Lower leg skin (tissue), 4 donors: ENCODE measurements around the gene HSPBP1. TPM values are rescaled to one million over a fixed set of nuclear protein-coding genes. Genes with fewer than 3 reads are reported as not detected.

Experiments
- DNase-seq, 2 donors: peaks; one replicate each; pipeline ENCODE4 v3.0.0-alpha.2; 2019; ENCODE audit warnings: low spot score in 2 of 2
- H3K4me3 ChIP-seq: fragments of 200-600 bp; sonication (generic); 2 replicates; pipeline ENCODE4 v1.5.1; 2017; ENCODE audit warnings: mild to moderate bottlenecking, low read depth; ENCODE audit not compliant: poor library complexity, severe bottlenecking
- CTCF ChIP-seq, 3 donors: fragments of 450-650 bp; IDR thresholded peaks; one replicate each; pipeline ENCODE4 v1.5.1; 2016; ENCODE audit warnings: antibody characterized with exemption in 3 of 3, mild to moderate bottlenecking in 3 of 3, moderate library complexity in 2 of 3
- POLR2A ChIP-seq, 2 donors: fragments of 450-650 bp; IDR thresholded peaks; one replicate each; pipeline ENCODE4 v1.6.1; 2016 to 2017; ENCODE audit warnings: antibody characterized with exemption in 2 of 2, mild to moderate bottlenecking in 1 of 2, moderate library complexity in 1 of 2
- WGBS, 2 donors: methylation state at CpG; one replicate each; pipeline ENCODE4 v1.1.5; 2018; 5-methylcytosine and 5-hydroxymethylcytosine counted together
- intact Hi-C: fragments of 100-400 bp; cut with DNase I; formaldehyde crosslinking; loops from one replicate; pipeline ENCODE4 v1.15.0; 2023; ENCODE audit warnings: low total_unique reads
- total RNA-seq, 4 donors: library from RNA; depleted of rRNA; stranded (reverse); fragments of >200 nt; gene quantifications; one replicate each; pipeline ENCODE4 v1.1.0, GENCODE V29; 2016

Gene HSPBP1
- total RNA-seq, 4 donors from 2014 or later: 17.8 to 35.5 (median 25.6) TPM

- no peak for TF ChIP-seq POLR2A (IDR thresholded peaks at IDR 0.05)
- no peak for TF ChIP-seq CTCF (IDR thresholded peaks at IDR 0.05)
- no peak overlapping the region for H3K4me3 ChIP-seq
- intact Hi-C loops: no loop called here
Observed at GRCh38 chr19:55252760-55253663, 26.9 kb downstream of the HSPBP1 start.

GRCh38 chr19:55251341-55252081, 28.4 kb downstream of the HSPBP1 start:
- H3K4me3 ChIP-seq: no peak overlapping the region
- TF ChIP-seq CTCF (IDR thresholded peaks at IDR 0.05) (no peak), POLR2A (IDR thresholded peaks at IDR 0.05) (no peak)
- intact Hi-C loops: no loop called here
- no peak for DNase-seq
- WGBS, 2 donors: 43 to 59% methylated on average over 19 of the region's 19 CpGs

More at GRCh38 chr19:55252760-55253663, 26.9 kb downstream of the HSPBP1 start:
- DNase-seq: no peak
- 84 to 86% methylated on average over 21 of the region's 21 CpGs for WGBS, 2 donors

- H3K4me3 ChIP-seq: no peak overlapping the region
- TF ChIP-seq CTCF (IDR thresholded peaks at IDR 0.05): no peak
- TF ChIP-seq POLR2A (IDR thresholded peaks at IDR 0.05): no peak
- no peak for DNase-seq
- 93 to 95% methylated on average over 18 of the region's 18 CpGs for WGBS, 2 donors
- intact Hi-C loops: no loop called here
Observed at GRCh38 chr19:55250262-55251036, 29.5 kb downstream of the HSPBP1 start.

- H3K4me3 ChIP-seq: no peak overlapping the region
- intact Hi-C loops: no loop called here
- WGBS, 2 donors: 90 to 95% methylated on average over 9 to 11 of the region's 11 CpGs
- TF ChIP-seq POLR2A (IDR thresholded peaks at IDR 0.05): no peak
- TF ChIP-seq CTCF (IDR thresholded peaks at IDR 0.05): no peak
- DNase-seq: no peak
Observed at GRCh38 chr19:55249841-55250240, 30.1 kb downstream of the HSPBP1 start.

GRCh38 chr19:55248704-55249103, 31.2 kb downstream of the HSPBP1 start:
- WGBS, 2 donors: 76 to 81% methylated on average over 9 of the region's 9 CpGs
- no peak for DNase-seq
- TF ChIP-seq CTCF (IDR thresholded peaks at IDR 0.05): no peak
- TF ChIP-seq POLR2A (IDR thresholded peaks at IDR 0.05): no peak
- no peak overlapping the region for H3K4me3 ChIP-seq
- intact Hi-C loops: no loop called here
